ENCODE measurements around the gene MIER2.

The MIER2 gene

DNA sequence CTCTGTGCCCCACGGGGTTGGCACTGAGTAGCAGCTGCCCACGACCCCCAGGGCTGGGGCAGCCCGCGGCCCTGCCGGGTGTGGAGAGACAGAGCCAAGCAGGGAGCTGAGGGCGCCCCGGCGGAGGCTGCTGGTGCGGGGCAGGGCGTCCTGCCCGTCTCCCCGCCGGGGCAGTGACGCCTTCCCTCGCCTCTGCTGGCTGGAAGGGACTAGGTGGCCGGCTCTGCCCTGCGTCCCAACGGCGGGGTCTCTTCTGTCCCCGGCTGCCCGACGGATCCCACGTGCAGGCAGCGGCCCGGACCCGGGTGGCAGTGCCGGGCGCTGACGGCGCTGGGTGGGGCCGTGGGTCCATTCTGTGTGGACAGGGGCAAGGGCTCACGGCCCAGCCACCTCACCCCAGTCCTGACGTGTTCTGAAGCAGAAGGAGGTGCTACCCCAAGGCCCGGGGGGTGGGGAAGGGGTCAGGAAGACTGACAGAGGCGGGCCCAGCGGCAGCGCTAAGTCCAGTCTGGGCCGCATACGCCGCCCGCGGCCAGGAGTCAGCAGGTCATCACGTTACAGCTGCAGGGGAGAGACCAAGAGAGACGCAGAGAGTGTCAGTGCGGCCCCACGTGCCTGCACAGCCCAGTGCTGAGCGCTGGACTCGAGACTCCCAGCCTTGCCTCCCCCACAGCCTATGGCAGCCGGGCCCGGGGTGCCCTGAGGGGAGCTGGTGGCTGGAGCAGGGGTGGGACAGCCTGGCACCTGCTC lies 38.3 kb downstream of the MIER2 start:
- DNase-seq: peak; percentile 13

- no peak for DNase-seq
These were observed 39.1 kb downstream of the MIER2 start for GRCh38 chr19:305240-306150.

GRCh38 chr19:296476-297225 lies 47.9 kb downstream of the MIER2 start:
- DNase-seq: no peak

DNA sequence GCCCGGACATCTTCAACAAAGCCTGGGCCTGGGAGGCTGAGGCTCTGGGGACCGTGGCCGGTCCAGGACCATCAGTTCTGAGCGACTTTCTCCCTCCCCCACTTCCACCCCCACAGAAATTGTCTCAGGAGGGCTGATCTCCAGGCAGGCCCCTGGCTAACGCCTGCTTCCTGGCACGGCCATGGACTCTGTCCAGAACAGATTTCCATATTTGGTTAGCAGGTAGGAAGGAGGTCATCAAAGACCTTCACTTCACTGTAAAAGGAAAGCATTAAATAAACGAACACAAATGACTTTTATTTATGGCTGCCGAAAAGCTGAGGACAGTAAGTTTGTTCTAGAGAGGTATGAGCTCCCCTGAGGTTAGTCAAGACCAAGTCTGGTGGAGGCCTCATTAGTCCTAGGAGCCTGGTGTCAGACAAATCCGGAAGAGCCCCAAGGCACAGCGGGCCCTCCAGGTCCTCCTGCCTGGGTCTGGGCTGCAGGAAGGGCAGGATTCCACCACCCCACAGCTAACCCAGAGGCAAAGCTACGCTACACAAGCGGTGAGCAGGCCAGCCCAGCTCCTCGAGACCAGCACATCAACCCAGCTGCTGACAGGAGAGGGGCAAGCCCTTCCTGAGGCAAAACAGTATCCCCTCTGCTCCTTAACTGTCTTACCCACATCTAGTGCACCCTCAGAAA lies 48.8 kb downstream of the MIER2 start:
- no peak for DNase-seq

GRCh38 chr19:294946-295686 lies 49.5 kb downstream of the MIER2 start:
- DNase-seq: no peak

- no peak for DNase-seq
These were observed 50.2 kb downstream of the MIER2 start for GRCh38 chr19:294341-294945.

- no peak for DNase-seq
These were observed 51.0 kb downstream of the MIER2 start for GRCh38 chr19:293436-294110.

- no peak for DNase-seq
These were observed 51.6 kb downstream of the MIER2 start for GRCh38 chr19:292951-293350.

DNA sequence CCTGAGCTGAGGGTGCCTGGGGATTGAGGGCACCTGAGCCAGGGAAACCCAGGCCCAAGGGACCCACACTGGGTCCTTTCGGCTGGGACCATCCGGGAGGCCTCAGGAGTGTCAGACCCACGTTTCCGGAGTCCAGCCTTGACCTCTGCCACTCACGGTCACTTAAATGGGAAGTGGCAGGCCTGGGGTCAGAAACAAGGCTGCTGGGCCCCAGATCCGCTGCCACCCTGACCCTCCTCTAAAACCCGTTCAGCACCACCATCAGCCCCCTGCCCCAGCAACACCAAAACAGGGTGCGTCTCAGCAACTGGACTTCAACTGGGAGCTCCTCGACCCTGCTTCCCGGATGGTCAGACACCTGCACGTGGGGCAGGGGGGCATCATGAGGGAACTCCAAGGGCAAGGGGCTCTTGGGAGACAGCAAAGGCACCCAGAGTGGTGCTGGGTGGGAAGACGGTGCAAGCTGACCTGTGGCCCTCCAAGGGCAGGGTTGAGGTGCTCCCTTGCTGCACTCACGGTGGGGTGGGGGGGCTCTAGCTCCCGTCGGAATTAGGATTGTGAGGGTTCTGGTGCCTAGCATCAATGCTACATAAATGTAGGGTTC lies 52.2 kb downstream of the MIER2 start:
- DNase-seq: no peak

DNA sequence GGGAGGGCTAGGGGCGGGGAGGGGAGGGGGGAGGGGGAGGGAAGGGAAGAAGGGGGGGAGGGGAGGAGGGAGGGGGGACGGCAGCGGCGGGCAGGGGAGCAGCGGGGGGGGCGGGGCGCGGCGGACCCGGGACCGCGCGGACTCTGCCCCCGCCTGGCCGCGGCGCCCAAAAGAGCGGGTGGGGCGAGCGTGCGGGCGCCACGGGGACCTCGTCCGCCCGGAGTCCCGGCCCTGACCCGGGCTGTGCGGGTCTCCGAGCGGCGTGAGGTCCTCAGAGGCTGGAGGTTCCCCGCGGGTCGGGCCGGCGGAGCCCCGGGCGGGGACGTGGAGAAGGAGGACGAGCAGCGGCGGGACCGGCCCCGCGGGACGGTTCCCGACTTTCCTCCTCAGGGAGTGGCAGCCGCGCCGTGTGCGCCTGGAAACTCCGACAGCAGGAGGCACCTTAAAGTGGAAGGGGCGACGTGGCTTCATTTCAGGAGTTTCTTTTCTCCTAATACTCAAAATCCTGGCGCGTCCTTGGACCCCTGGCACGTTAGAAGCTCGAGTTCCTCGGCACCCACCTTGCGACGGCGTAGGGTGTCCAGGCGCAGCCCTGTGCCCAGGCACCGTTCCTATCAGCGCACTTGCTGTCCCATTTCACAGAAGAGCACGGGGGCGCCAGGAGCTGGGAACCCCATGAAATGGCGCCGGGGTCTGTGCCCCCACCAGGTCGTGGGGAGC lies 52.9 kb downstream of the MIER2 start:
- no peak for DNase-seq

DNA sequence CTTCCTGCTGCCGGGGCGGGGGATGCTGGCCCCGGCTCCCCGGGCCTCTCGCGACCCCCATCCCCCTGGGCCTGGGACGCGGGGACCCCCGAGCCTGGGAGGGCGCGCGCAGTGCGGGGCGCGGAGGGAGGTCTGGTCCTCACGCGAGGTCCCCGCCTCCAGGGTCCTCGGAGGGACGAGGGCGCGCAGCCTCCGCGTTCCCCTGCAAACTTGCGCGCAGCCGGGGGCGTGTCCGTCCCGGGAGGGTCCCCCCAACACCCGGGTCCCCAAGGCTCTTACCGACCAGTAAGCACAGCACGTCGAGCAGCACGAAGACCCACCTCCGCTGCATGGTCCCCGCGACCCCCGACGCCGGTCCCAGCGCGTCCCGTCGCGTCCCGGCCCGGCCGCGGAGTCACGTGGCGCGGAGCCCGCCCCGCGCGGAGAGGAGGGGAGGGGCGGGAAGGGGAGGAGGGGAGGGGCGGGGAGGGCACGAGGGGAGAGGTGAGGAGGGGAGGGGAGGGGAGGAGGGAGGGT lies 53.5 kb downstream of the MIER2 start, which contains the start of gene PLPP2:
Gene PLPP2 (minus strand): TSS at position 398 of the 516 bp plus-strand sequence. CDS start 67 bp downstream, at position 331.
- no peak for DNase-seq

- DNase-seq: no peak
These were observed 54.1 kb downstream of the MIER2 start for GRCh38 chr19:290372-291005.

DNA sequence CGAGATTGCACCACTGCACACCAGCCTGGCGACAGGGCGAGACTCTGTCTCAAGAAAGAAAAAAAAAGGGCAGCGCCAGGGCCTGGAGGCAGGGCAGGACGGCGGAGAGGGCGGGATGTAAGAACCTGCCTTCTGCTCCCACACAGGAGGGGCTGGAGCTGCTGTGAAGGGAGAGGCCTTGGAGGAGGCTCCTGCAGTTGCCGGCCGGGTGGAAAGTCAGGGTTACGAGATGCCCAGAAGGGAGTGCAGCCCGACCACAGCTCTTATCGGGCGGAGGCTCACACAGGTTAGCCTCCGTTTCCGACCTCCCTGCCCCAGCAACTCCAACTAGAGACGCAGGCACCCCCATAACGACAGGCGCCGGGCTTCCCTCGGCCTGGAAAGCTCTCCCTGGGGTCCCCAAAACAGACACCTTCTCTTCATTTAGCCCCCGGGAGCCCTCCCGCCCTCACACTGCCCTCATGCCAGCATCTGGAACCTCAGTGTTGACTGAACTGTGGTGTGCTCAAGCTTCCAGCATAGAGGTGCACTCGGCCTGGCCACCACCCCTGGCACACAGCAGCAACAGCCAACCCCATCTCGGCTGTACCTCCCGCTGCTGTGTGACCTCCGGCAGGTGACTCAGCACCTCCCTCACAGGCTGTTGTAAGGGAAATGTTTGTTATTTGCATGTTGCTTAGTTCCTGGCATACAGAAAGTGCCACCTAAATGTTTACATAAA lies 54.8 kb downstream of the MIER2 start:
- no peak for DNase-seq

- no peak for DNase-seq
These were observed 55.7 kb downstream of the MIER2 start for GRCh38 chr19:288911-289310.

- DNase-seq: no peak
These were observed 57.2 kb downstream of the MIER2 start for GRCh38 chr19:287381-287871.

- no peak for DNase-seq
These were observed 61.2 kb downstream of the MIER2 start for GRCh38 chr19:283395-283794.

DNA sequence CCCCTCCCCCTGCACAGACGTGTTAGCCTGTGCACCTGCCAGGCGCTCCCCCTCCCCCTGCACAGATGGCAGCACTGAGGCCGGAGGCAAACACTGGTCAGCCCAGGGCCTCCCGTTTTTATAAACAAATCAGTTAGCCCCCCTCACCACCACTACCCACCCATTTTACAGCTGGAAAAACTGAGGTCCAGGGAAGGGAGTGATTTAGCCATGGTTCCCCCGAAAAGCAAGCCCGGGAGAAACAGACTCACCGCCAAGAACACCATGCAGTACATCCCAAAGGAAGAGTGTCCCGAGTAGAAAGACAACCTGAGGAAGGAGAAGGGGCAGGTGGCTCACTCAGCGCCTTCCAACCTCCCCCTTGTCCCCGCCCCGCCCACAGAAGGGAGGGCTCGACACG lies 62.1 kb downstream of the MIER2 start:
- DNase-seq: no peak

DNA sequence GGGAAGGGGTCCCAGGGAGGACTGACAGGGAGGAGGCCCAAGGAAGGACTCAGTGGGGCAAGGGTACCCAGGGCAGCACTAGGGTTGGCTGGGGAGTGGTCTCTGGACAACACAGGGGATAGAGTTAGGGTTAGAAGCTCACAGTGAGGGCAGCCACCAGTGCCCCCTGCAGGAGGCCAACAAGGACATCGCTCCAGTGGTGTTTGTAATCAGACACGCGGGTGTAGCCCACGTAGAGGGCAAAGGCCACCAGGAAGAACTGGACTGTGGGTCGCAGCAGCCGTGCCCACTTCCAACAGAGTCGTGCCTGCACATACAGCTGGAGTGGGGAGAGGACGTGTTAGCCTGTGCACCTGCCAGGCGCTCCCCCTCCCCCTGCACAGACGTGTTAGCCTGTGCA lies 62.6 kb downstream of the MIER2 start:
- no peak for DNase-seq

All from right hindlimb (tissue), 1 donor.